ENCODE data around the gene TMEM151A.
A peak's percentile ranks its signal among the peaks of the same experiment; 100 is the strongest.
"Not testable (repeated sequence)": the region's sequence is repeated elsewhere in the genome, so short reads cannot be mapped to it uniquely, and the experiment has no call there.

TMEM151A gene

GRCh38 chr11:66309475-66309874, 17.8 kb downstream of the TMEM151A start:
- DNase-seq (ENCODE audit: low read depth in 2 of 2): no peak

- no peak for DNase-seq (ENCODE audit: low read depth in 2 of 2)
Measured at GRCh38 chr11:66310324-66310723, 18.6 kb downstream of the TMEM151A start.

GRCh38 chr11:66310803-66311440, 19.2 kb downstream of the TMEM151A start:
- not testable (repeated sequence) for DNase-seq (ENCODE audit: low read depth in 2 of 2)

GRCh38 chr11:66311470-66311964, 19.8 kb downstream of the TMEM151A start:
- no peak for DNase-seq (ENCODE audit: low read depth in 2 of 2)

- peak; percentile 97 to 98 for DNase-seq (ENCODE audit: low read depth in 2 of 2)
Measured at GRCh38 chr11:66311965-66312548, 20.4 kb downstream of the TMEM151A start.

GRCh38 chr11:66312549-66313320, 21.0 kb downstream of the TMEM151A start:
- peak; percentile 89 to 96 for DNase-seq (ENCODE audit: low read depth in 2 of 2)

- no peak for DNase-seq (ENCODE audit: low read depth in 2 of 2)
Measured at GRCh38 chr11:66313321-66314185, 21.9 kb downstream of the TMEM151A start.

- no peak for DNase-seq (ENCODE audit: low read depth in 2 of 2)
Measured at GRCh38 chr11:66314186-66314501, 22.4 kb downstream of the TMEM151A start.

- no peak for DNase-seq (ENCODE audit: low read depth in 2 of 2)
Measured at GRCh38 chr11:66314561-66315497, 23.1 kb downstream of the TMEM151A start.

- no peak for DNase-seq (ENCODE audit: low read depth in 2 of 2)
Measured at GRCh38 chr11:66315498-66315885, 23.8 kb downstream of the TMEM151A start.

- DNase-seq (ENCODE audit: low read depth in 2 of 2): no peak
Measured at GRCh38 chr11:66315921-66316811, 24.5 kb downstream of the TMEM151A start.

GRCh38 chr11:66316849-66317251, 25.2 kb downstream of the TMEM151A start, which contains the start of gene CD248:
CD248 (minus strand) TSS chr11:66317044; CDS start chr11:66317027, 17 bp downstream.
- DNase-seq (ENCODE audit: low read depth in 2 of 2): no peak

GRCh38 chr11:66317322-66317722, 25.6 kb downstream of the TMEM151A start:
- DNase-seq (ENCODE audit: low read depth in 2 of 2): no peak

- DNase-seq (ENCODE audit: low read depth in 2 of 2): peak in 1 of 2 donors; percentile 34
Measured at GRCh38 chr11:66317723-66318599, 26.3 kb downstream of the TMEM151A start.

- no peak for DNase-seq (ENCODE audit: low read depth in 2 of 2)
Measured at GRCh38 chr11:66318600-66318970, 26.9 kb downstream of the TMEM151A start.

- DNase-seq (ENCODE audit: low read depth in 2 of 2): not testable (repeated sequence)
Measured at GRCh38 chr11:66320289-66320688, 28.6 kb downstream of the TMEM151A start.

- not testable (repeated sequence) for DNase-seq (ENCODE audit: low read depth in 2 of 2)
Measured at GRCh38 chr11:66320748-66321147, 29.1 kb downstream of the TMEM151A start.

- DNase-seq (ENCODE audit: low read depth in 2 of 2): no peak
Measured at GRCh38 chr11:66321606-66322005, 29.9 kb downstream of the TMEM151A start.
